Spleen (tissue), 7 donors: ENCODE results near the gene CERT1.

Source experiments
- CTCF ChIP-seq, 11 experiments: fragments of 200-600 bp in 7 of 11; fragments of 450-650 bp in 4 of 11; sonication (generic) in 4 of 11; IDR thresholded peaks in 8 of 11; conservative IDR thresholded peaks in 3 of 11; 1 replicate in 7 of 11; 2 replicates in 4 of 11; pipeline versions ENCODE4 v1.4.0 to v1.8.0; 2016 to 2021; ENCODE audit warnings: antibody characterized with exemption in 11 of 11, inconsistent platforms in 4 of 11, mild to moderate bottlenecking in 1 of 11
- POLR2A ChIP-seq, 3 donors: fragments of 450-650 bp; IDR thresholded peaks; one replicate each; pipeline ENCODE4 v1.5.1; 2017; ENCODE audit warnings: antibody characterized with exemption in 3 of 3, mild to moderate bottlenecking in 1 of 3
- donor health status: DM: no; HTN: no; CAD: no; lungs with moderate emphysema.
- donor health status: DM: no; HTN: no; CAD: no.
- donor health status: DM: no; HTN: no; CAD: no.

- TF ChIP-seq POLR2A (IDR thresholded peaks at IDR 0.05), result no peak
- no peak for TF ChIP-seq CTCF (IDR thresholded peaks at IDR 0.05 in 8 of 11, conservative IDR thresholded peaks at IDR 0.05 in 3 of 11)
These were observed 42.8 kb downstream of the CERT1 start for GRCh38 chr5:75468593-75468992.
